ENCODE measurements around the gene VPS11.

Gene VPS11

GRCh38 chr11:119118946-119119345 is 51.3 kb downstream of the VPS11 start:
- DNase-seq, result no peak
- Mint-ChIP-seq H3K4me3 (no peak overlapping the region), H3K27ac (no peak overlapping the region), H3K36me3 (ENCODE audit: low read depth) (peaks cover 16% of the 10 kb centered on the region), H3K9me3 (no peaks in the 10 kb centered on the region), H3K4me1 (peaks cover 37% of the 10 kb centered on the region), H3K27me3 (ENCODE audit: low read depth, poor library complexity) (peaks cover 3% of the 10 kb centered on the region)
- no peak for TF ChIP-seq CTCF (IDR thresholded peaks at IDR 0.05)

GRCh38 chr11:119120639-119121007 is 53.0 kb downstream of the VPS11 start:
- H3K27ac Mint-ChIP-seq, result peak overlapping the region; percentile 73
- peaks cover 3% of the 10 kb centered on the region for H3K27me3 Mint-ChIP-seq (ENCODE audit: low read depth, poor library complexity)
- peak overlapping the region; percentile 98 for H3K4me3 Mint-ChIP-seq
- H3K9me3 Mint-ChIP-seq, result no peaks in the 10 kb centered on the region
- peaks cover 31% of the 10 kb centered on the region for H3K4me1 Mint-ChIP-seq
- peaks cover 18% of the 10 kb centered on the region for H3K36me3 Mint-ChIP-seq (ENCODE audit: low read depth)
- no peak for TF ChIP-seq CTCF (IDR thresholded peaks at IDR 0.05)
- DNase-seq, result peak; percentile 46

GRCh38 chr11:119121008-119121810 is 53.6 kb downstream of the VPS11 start, which contains the start of gene HINFP:
Gene HINFP (plus strand): TSS chr11:119121580. CDS start chr11:119126945, 5,365 bp downstream.
- H3K36me3 Mint-ChIP-seq (ENCODE audit: low read depth), result peaks cover 18% of the 10 kb centered on the region
- no peaks in the 10 kb centered on the region for H3K9me3 Mint-ChIP-seq
- no peak for TF ChIP-seq CTCF (IDR thresholded peaks at IDR 0.05)
- peak within 1 kb of the TSS; percentile 89 for H3K27ac Mint-ChIP-seq
- peak; percentile 99 for DNase-seq
- H3K27me3 Mint-ChIP-seq (ENCODE audit: low read depth, poor library complexity), result peaks cover 3% of the 10 kb centered on the region
- peak within 1 kb of the TSS; percentile 98 for H3K4me3 Mint-ChIP-seq
- peaks cover 30% of the 10 kb centered on the region for H3K4me1 Mint-ChIP-seq

- H3K27ac Mint-ChIP-seq, result peak overlapping the region; percentile 89
- H3K27me3 Mint-ChIP-seq (ENCODE audit: low read depth, poor library complexity), result peaks cover 3% of the 10 kb centered on the region
- peak overlapping the region; percentile 98 for H3K4me3 Mint-ChIP-seq
- DNase-seq, result no peak
- H3K36me3 Mint-ChIP-seq (ENCODE audit: low read depth), result peaks cover 20% of the 10 kb centered on the region
- H3K9me3 Mint-ChIP-seq, result no peaks in the 10 kb centered on the region
- TF ChIP-seq CTCF (IDR thresholded peaks at IDR 0.05), result no peak
- H3K4me1 Mint-ChIP-seq, result peaks cover 32% of the 10 kb centered on the region
Observed at GRCh38 chr11:119121811-119122124, 54.1 kb downstream of the VPS11 start.

- Mint-ChIP-seq H3K27me3 (ENCODE audit: low read depth, poor library complexity) (peaks cover 3% of the 10 kb centered on the region), H3K36me3 (ENCODE audit: low read depth) (peaks cover 50% of the 10 kb centered on the region), H3K9me3 (no peaks in the 10 kb centered on the region), H3K27ac (no peak overlapping the region), H3K4me3 (no peak overlapping the region), H3K4me1 (peaks cover 30% of the 10 kb centered on the region)
- DNase-seq, result no peak
- TF ChIP-seq CTCF (IDR thresholded peaks at IDR 0.05), result no peak
Observed at GRCh38 chr11:119125821-119126220, 58.2 kb downstream of the VPS11 start.
